GM13976 (cell line): Measurements from ENCODE around the gene ARHGEF37.
"Not testable (repeated sequence)": the region's sequence is repeated elsewhere in the genome, so short reads cannot be mapped to it uniquely, and the experiment has no call there.

ENCODE experiments used
- DNase-seq: peaks from one replicate; pipeline ENCODE4 v3.0.0; 2012; ENCODE audit warnings: low spot score
- in situ Hi-C: fragments of 300-500 bp; cut with MboI; formaldehyde crosslinking; loops from one replicate; pipeline ENCODE4 v1.12.0; 2022; ENCODE audit warnings: low sequenced_read_pairs, mixed read lengths, inconsistent platforms; ENCODE audit not compliant: unreplicated experiment
- TF ChIP-seq, protein P1 (sequence below): IDR thresholded peaks from 2 replicates; pipeline ENCODE4 v1.5.1; 2012; ENCODE audit warnings: borderline replicate concordance, mild to moderate bottlenecking; ENCODE audit not compliant: insufficient read depth; ENCODE audit errors: extremely low read depth, missing control alignments, control extremely low read depth

ARHGEF37 gene

DNA sequence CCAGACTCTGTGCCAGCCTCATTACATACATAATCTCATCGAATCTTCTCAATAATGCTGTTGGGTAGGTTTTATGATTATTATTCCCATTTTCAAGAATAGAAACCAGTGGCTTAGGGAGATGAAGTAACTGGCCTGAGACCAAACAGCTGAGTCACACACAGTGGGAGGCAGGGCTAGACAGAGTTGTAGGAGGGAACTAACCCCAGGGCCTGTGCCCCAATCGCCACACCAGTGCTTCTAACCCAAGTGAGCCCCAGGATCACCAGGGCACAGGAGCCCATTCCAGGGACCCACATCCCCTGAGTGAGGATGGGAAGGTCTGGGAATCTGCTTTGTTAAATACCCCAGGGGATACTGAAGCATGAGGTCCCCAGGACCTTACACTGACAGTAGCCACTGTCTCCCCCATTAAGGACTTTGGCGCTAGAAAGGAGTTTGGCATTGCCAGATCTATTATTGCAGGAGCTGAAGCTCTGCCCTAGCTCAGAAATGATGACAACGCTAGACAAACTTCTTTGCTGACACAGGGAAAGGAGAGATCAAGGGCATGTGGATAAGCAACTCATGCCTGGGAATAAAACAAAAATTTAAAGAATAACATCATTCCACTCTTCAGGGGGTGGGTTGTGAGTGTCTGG, 85.0 kb downstream of the ARHGEF37 start:
- no peak for DNase-seq
- TF ChIP-seq, protein P1, sequence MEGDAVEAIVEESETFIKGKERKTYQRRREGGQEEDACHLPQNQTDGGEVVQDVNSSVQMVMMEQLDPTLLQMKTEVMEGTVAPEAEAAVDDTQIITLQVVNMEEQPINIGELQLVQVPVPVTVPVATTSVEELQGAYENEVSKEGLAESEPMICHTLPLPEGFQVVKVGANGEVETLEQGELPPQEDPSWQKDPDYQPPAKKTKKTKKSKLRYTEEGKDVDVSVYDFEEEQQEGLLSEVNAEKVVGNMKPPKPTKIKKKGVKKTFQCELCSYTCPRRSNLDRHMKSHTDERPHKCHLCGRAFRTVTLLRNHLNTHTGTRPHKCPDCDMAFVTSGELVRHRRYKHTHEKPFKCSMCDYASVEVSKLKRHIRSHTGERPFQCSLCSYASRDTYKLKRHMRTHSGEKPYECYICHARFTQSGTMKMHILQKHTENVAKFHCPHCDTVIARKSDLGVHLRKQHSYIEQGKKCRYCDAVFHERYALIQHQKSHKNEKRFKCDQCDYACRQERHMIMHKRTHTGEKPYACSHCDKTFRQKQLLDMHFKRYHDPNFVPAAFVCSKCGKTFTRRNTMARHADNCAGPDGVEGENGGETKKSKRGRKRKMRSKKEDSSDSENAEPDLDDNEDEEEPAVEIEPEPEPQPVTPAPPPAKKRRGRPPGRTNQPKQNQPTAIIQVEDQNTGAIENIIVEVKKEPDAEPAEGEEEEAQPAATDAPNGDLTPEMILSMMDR = no peak
- in situ Hi-C loops = loop anchor here (10.0 kb wide), 1 partner anchor 158 kb away; no protein-coding TSS in a partner anchor

DNA sequence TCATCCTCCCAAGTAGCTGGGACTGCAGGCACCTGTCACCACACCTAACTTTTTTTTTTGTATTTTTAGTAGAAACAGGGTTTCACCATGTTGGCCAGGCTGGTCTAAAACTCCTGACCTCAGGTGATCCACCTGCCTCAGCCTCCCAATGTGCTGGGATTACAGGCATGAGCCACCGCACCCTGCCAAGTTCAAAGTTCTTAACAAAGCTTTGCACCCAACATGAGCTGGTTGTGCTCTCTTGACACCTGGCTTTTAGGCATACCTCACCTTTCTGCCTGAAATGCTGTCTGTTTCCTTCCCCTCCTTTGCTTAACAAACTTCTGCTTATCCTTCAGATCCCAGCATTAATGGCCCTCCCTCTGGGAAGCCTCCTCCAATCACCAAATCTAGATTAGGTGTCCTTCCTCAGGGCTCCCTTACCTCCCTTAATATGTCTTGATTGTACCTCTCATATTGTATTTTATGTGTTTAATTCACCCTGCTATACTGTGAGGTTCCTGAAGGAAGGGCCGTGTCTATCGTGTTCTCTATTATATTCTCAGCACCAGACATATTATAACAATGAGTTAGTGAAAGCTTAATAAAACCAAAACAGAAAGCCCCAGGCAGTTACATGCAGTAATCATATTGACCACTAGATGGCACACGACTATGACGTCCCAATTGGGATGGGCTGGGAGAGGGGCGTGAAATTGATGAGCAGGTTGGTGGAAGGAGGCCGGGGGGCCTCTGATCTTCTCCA, 86.0 kb downstream of the ARHGEF37 start:
- TF ChIP-seq, protein P1 = peak; percentile 57
- in situ Hi-C loops = loop anchor here (10.0 kb wide), 1 partner anchor 158 kb away; no protein-coding TSS in a partner anchor
- peak; percentile 63 for DNase-seq

DNA sequence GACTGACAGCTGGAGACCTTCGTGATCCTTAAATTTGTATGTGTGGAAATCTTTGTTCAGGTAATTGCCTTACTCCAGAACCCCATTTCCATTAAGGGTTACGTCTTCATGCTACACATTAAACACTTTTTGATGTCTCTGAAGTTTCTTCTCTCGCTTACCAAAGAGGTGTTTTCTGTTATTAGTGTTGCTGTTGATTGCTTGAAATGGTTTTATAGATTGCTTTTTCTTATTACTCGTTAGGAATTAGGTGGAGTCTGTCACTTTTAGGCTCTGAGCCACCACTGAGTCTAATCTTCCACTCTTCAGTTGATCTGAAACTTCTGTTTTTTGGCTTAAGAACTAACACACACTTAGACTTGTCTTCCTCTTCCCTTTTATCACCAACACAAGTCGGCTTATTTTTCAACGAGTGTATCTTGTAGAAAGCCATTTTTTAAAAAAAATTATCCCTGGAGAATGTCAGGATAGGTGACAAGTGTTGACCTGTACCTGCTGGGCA, 86.6 kb downstream of the ARHGEF37 start:
- TF ChIP-seq, protein P1 = no peak
- no peak for DNase-seq
- in situ Hi-C loops = loop anchor here (10.0 kb wide), 1 partner anchor 157 kb away; no protein-coding TSS in a partner anchor

DNA sequence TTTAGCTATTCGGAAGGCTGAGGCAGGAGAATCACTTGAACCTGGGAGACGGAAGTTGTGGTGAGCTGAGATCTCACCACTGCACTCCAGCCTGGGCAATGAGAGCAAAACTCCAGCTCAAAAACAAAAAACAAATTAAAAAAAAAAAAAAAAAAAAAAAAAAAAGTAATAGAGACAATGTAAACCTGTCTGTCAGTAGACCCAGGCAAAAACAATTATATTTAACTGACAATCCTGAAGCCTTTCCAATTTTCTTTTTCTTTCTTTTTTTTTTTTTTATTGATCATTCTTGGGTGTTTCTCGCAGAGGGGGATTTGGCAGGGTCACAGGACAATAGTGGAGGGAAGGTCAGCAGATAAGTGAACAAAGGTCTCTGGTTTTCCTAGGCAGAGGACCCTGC, 88.0 kb downstream of the ARHGEF37 start:
- in situ Hi-C loops = loop anchor here (10.0 kb wide), 1 partner anchor 156 kb away; no protein-coding TSS in a partner anchor
- DNase-seq = not testable (repeated sequence)

DNA sequence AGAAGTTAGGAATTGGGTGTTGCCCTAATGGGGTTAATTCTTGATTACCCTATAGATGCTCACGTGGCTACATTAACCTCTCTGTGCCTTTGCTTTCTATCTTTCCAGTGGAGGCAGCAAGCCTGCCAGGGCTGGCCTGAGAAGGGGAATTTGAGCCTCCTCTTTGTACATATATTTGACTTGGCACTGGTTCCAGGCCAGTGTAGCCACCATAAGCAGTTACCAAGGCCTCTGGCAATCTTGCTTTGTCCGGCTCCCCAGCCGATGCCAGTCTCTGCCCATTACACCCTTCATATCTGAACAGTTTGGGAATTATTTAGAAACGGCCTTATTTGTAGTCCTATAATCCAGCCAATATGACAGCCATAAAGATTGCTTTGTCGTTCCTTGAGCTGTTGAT, 90.2 kb downstream of the ARHGEF37 start:
- in situ Hi-C loops = no loop called here
- no peak for DNase-seq
- TF ChIP-seq, protein P1 = no peak

DNA sequence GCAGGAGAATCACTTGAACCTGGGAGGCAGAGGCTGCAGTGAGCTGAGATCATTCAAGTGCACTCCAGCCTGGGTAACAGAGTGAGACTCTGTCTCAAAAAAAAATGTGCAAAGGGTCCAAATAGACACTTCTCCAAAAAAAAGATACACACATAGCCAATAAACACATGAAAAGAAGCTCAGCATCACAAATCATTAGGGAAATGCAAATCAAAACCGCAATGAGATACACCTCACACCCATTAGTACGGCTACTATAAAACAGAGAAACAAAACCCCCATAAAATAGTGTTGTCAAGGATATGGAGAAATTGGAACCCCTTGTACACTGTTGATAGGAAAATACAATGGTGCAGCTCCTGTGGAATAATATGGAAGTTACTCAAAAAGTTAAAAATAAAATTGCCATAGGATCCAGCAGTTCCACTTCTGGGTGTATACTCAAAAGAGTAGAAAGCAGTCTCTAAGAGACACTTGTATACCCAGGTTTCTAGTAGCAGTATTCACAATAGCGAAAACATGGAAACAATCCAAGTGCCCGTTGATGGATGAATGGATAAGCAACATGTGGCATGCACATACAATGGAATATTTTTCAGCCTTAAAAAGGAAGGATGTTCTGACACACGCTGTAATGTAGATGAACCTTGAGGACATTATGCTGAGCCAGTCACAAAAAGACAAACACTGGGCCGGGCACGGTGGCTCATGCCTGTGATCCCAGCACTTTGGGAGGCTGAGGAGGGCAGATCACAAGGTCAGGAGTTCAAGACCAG, 91.6 kb downstream of the ARHGEF37 start:
- TF ChIP-seq, protein P1 = no peak
- in situ Hi-C loops = no loop called here
- no peak for DNase-seq
